ENCODE data around the gene BMP5. TPM values are rescaled to one million over a fixed set of nuclear protein-coding genes. Genes with fewer than 3 reads are reported as not detected.

Gene BMP5
- total RNA-seq, 1 donor from 2014 or later = not detected

DNA sequence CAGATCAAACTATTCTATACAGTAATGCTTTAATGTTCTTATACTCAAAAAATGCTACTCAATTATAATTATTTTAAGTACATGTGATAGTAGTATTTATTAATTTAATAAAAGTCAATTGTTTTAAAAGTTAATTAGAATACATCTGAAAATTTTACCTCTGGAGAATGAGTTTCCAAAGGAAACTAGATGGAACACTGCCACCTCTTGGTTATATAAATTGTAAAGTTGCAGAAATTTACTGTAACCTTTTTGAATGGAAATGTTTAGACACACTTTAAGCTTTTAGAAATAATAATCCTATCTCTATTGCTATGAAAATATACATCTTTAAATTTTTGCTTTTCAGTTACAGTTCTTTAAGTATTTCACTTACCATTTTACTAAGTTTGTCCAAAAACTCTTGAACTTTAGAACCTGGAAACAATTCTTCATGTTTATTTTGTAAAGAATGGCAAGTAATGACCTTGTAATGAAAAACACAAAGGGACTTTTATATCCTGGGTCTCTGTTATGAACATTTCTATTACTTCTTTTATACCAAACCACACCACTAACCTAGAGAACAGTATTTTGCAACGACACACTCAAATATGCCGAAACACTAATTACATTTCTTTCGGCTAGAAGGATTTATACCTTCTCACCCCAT is 10.9 kb upstream of the BMP5 start:
- Histone ChIP-seq H3K27ac (no peak overlapping the region), H3K4me1 (no peaks in the 10 kb centered on the region), H3K36me3 (no peaks in the 10 kb centered on the region), H3K9me3 (no peaks in the 10 kb centered on the region), H3K27me3 (no peaks in the 10 kb centered on the region), H3K4me3 (no peak overlapping the region)
- intact Hi-C loops (cut with DNase I) = no loop called here
- TF ChIP-seq, protein P1, sequence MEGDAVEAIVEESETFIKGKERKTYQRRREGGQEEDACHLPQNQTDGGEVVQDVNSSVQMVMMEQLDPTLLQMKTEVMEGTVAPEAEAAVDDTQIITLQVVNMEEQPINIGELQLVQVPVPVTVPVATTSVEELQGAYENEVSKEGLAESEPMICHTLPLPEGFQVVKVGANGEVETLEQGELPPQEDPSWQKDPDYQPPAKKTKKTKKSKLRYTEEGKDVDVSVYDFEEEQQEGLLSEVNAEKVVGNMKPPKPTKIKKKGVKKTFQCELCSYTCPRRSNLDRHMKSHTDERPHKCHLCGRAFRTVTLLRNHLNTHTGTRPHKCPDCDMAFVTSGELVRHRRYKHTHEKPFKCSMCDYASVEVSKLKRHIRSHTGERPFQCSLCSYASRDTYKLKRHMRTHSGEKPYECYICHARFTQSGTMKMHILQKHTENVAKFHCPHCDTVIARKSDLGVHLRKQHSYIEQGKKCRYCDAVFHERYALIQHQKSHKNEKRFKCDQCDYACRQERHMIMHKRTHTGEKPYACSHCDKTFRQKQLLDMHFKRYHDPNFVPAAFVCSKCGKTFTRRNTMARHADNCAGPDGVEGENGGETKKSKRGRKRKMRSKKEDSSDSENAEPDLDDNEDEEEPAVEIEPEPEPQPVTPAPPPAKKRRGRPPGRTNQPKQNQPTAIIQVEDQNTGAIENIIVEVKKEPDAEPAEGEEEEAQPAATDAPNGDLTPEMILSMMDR (IDR thresholded peaks at IDR 0.05) = peak in 1 of 3 experiments; percentile 12
- no peak for DNase-seq (ENCODE audit: low spot score in 2 of 2)

DNA sequence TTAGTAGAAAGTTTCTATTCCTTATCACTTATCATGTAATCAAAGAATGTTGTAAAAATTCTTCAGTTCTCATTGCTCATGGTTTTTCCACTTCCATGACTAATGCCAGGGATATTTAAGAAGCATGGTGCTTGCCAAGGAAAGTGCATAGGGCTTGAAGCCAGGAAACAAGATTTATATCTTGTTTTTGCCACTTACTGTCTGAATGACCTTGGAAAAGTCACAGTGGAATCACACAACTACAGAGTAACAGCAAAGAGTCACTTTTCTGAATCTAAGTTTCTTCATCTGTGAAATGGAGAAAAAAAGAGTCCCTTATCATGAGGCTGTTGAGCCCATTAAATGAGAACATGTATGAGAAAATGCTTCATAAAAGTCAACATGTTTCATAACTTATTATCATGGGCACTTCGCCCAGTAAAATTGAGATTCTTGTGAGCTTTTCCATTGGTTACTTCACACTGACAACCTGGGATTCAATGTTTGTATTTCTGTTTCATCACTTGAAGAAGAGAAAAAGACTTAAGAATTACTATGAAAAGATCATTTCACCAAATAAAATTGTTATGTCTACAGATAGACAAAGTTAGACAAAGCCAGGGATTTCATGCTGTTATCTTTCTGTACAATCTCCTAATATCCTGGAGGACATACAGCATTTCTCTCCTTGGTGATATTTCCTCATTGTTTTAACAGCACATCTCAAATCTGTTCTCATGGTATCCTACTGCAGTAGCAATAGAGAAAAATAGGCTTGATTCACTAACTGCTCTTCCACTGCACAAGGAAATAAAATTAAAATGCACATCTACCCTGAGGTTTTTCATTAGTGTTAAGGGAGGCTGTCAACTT is 7.6 kb upstream of the BMP5 start:
- H3K27ac ChIP-seq = no peak overlapping the region
- TF ChIP-seq, protein P1 (IDR thresholded peaks at IDR 0.05) = no peak
- H3K27me3 ChIP-seq = no peaks in the 10 kb centered on the region
- H3K4me3 ChIP-seq = no peak overlapping the region
- H3K9me3 ChIP-seq = no peaks in the 10 kb centered on the region
- no peaks in the 10 kb centered on the region for H3K36me3 ChIP-seq
- intact Hi-C loops (cut with DNase I) = no loop called here
- no peaks in the 10 kb centered on the region for H3K4me1 ChIP-seq
- DNase-seq (ENCODE audit: low spot score in 2 of 2) = no peak

DNA sequence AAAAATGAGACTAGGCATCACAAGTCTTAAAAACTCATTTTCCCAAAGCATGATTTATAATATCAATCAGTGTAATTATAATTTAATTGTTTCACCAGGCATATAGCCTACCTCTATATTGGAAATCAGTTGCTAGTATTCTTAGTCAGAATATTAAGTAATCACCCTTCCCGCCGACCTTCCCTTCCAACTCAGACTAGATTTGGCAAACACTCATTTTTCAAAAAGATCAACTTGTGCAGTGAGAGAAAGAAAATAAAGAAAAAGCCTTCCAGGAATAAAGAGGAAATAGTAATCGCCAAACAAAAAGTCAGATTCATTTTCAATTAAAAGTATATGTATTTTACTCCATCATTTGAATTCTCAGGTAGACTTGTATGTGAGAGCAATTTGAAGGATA is 1.9 kb upstream of the BMP5 start:
- no peaks in the 10 kb centered on the region for H3K27me3 ChIP-seq
- no peak overlapping the region for H3K4me3 ChIP-seq
- TF ChIP-seq, protein P1 (IDR thresholded peaks at IDR 0.05) = no peak
- H3K9me3 ChIP-seq = no peaks in the 10 kb centered on the region
- H3K4me1 ChIP-seq = no peaks in the 10 kb centered on the region
- no peak overlapping the region for H3K27ac ChIP-seq
- no peaks in the 10 kb centered on the region for H3K36me3 ChIP-seq
- intact Hi-C loops (cut with DNase I) = no loop called here
- DNase-seq (ENCODE audit: low spot score in 2 of 2) = no peak

DNA sequence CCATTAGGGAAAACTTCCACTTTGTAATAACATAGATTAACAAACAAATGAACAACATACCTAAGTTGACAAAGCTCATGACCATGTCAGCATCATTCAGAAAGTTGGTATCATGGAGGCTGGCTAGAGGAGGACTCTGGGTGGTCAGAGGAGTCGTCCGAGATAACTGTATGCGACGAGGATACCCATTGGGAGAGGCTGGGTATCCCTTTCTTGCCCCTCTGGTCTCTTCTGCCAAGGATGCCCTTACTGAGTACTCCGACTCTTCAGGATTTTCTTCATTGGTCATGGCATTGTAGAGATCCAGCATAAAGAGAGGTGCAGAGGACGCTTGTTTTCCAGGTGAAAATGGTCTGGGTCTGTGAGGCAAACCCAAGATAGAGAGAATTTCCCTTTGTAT is 1.1 kb downstream of the BMP5 start:
- H3K27ac ChIP-seq = no peak overlapping the region
- no peak for DNase-seq (ENCODE audit: low spot score in 2 of 2)
- intact Hi-C loops (cut with DNase I) = no loop called here
- TF ChIP-seq, protein P1 (IDR thresholded peaks at IDR 0.05) = no peak
- no peaks in the 10 kb centered on the region for H3K4me1 ChIP-seq
- H3K27me3 ChIP-seq = no peaks in the 10 kb centered on the region
- no peaks in the 10 kb centered on the region for H3K36me3 ChIP-seq
- no peaks in the 10 kb centered on the region for H3K9me3 ChIP-seq
- no peak overlapping the region for H3K4me3 ChIP-seq

DNA sequence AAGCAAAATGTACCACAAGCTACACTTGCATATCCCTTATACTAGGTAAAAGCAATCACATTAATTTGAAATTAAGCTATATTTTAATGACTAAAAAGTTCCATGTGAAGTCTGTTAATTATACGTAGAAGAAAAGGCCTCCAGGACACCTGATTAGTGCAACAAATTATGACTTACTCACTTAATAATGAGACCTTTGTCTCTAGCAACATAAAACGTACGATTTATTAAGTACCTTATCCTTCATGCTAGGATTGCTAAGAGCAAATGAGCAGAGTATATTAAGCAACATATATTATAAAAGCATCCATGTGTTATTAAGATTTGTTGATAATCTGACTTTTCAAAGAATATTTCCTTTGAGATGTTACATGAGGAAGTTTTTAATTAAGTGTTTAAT is 2.5 kb downstream of the BMP5 start:
- no peaks in the 10 kb centered on the region for H3K4me1 ChIP-seq
- intact Hi-C loops (cut with DNase I) = no loop called here
- TF ChIP-seq, protein P1 (IDR thresholded peaks at IDR 0.05) = no peak
- DNase-seq (ENCODE audit: low spot score in 2 of 2) = no peak
- no peak overlapping the region for H3K4me3 ChIP-seq
- H3K36me3 ChIP-seq = no peaks in the 10 kb centered on the region
- H3K27ac ChIP-seq = no peak overlapping the region
- no peaks in the 10 kb centered on the region for H3K9me3 ChIP-seq
- H3K27me3 ChIP-seq = no peaks in the 10 kb centered on the region

Data from ascending aorta (tissue), 2 donors.